ENCODE data around the gene ZNF780A. TPM values are rescaled to one million over a fixed set of nuclear protein-coding genes. Genes with fewer than 3 reads are reported as not detected.
A peak's percentile ranks its signal among the peaks of the same experiment; 100 is the strongest.

ZNF780A gene
- total RNA-seq, 4 donors from 2014 or later = 9.6 to 15.7 (median 13.0) TPM

DNA sequence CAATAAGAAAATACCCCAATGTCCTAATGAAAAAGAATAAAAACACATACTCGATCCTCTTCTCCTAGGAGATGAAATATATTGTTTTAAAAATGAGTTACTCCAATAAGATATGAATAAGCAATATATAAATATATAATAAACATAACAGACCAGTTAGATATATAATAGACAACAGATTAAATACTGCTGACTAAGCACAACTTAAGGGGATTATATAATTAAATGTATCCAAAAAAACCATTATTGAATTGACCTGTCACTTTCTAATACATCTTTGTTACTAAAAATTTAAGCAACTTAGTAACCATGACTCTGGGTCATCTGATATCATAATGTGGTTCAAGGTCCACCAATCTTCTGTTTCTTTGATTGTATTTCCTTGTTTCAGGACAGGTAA is 20.7 kb downstream of the ZNF780A start:
- Histone ChIP-seq H3K4me3 (no peak overlapping the region), H3K9me3 (peaks cover 0 to 52% (median 5%) of the 10 kb centered on the region in 4 donors), H3K27ac (no peak overlapping the region), H3K27me3 (no peaks in the 10 kb centered on the region), H3K4me1 (no peaks in the 10 kb centered on the region), H3K36me3 (peaks cover 5 to 48% (median 8%) of the 10 kb centered on the region in 3 donors)
- no peak for DNase-seq (ENCODE audit: low spot score in 2 of 2)
- 91 to 97% methylated on average over 1 of the region's 1 CpG for WGBS, 2 donors
- TF ChIP-seq, protein P1, sequence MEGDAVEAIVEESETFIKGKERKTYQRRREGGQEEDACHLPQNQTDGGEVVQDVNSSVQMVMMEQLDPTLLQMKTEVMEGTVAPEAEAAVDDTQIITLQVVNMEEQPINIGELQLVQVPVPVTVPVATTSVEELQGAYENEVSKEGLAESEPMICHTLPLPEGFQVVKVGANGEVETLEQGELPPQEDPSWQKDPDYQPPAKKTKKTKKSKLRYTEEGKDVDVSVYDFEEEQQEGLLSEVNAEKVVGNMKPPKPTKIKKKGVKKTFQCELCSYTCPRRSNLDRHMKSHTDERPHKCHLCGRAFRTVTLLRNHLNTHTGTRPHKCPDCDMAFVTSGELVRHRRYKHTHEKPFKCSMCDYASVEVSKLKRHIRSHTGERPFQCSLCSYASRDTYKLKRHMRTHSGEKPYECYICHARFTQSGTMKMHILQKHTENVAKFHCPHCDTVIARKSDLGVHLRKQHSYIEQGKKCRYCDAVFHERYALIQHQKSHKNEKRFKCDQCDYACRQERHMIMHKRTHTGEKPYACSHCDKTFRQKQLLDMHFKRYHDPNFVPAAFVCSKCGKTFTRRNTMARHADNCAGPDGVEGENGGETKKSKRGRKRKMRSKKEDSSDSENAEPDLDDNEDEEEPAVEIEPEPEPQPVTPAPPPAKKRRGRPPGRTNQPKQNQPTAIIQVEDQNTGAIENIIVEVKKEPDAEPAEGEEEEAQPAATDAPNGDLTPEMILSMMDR (IDR thresholded peaks at IDR 0.05) = no peak
- TF ChIP-seq EP300 (IDR thresholded peaks at IDR 0.05) (no peak), POLR2A (IDR thresholded peaks at IDR 0.05) (no peak)

- H3K4me1 ChIP-seq = peaks cover 0 to 17% (median 0%) of the 10 kb centered on the region in 4 donors
- H3K27me3 ChIP-seq = no peaks in the 10 kb centered on the region
- H3K4me3 ChIP-seq = no peak overlapping the region
- no peaks in the 10 kb centered on the region for H3K36me3 ChIP-seq
- TF ChIP-seq, protein P1 (IDR thresholded peaks at IDR 0.05) = no peak
- no peak for TF ChIP-seq POLR2A (IDR thresholded peaks at IDR 0.05)
- TF ChIP-seq EP300 (IDR thresholded peaks at IDR 0.05) = no peak
- WGBS, 2 donors = 97 to 98% methylated on average over 1 of the region's 1 CpG
- peaks cover 0 to 50% (median 11%) of the 10 kb centered on the region in 4 donors for H3K9me3 ChIP-seq
- H3K27ac ChIP-seq = no peak overlapping the region
- DNase-seq (ENCODE audit: low spot score in 2 of 2) = no peak
These were observed 31.1 kb downstream of the ZNF780A start for GRCh38 chr19:40059624-40060023.

DNA sequence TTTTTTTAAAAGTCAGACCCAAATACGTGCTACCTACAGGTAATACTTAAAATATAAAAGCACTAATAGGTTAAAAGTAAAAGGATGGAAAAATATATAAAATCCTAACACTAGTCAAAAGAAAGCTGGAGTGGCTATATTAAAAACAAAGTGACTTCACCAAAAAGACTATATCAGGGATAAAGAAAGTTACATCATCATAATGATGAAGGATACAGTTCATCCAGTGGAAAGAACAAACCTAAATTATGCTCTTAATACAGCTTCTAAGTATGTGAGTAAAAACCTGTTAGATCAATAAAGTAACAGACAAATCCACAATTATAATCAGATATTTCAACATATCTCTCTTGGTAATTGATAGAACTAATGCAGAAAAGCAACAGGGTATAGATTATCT is 33.6 kb downstream of the ZNF780A start:
- H3K4me3 ChIP-seq = no peak overlapping the region
- no peak for TF ChIP-seq EP300 (IDR thresholded peaks at IDR 0.05)
- TF ChIP-seq POLR2A (IDR thresholded peaks at IDR 0.05) = no peak
- TF ChIP-seq, protein P1 (IDR thresholded peaks at IDR 0.05) = no peak
- H3K9me3 ChIP-seq = peaks cover 0 to 39% (median 10%) of the 10 kb centered on the region in 4 donors
- peaks cover 0 to 4% (median 0%) of the 10 kb centered on the region in 3 donors for H3K36me3 ChIP-seq
- WGBS, 2 donors = 89% methylated on average over 1 of the region's 1 CpG
- no peak overlapping the region for H3K27ac ChIP-seq
- peaks cover 0 to 20% (median 0%) of the 10 kb centered on the region in 4 donors for H3K4me1 ChIP-seq
- H3K27me3 ChIP-seq = no peaks in the 10 kb centered on the region
- no peak for DNase-seq (ENCODE audit: low spot score in 2 of 2)

- no peak for TF ChIP-seq POLR2A (IDR thresholded peaks at IDR 0.05)
- TF ChIP-seq, protein P1 (IDR thresholded peaks at IDR 0.05) = no peak
- TF ChIP-seq EP300 (IDR thresholded peaks at IDR 0.05) = no peak
- Histone ChIP-seq H3K4me1 (peaks cover 0 to 20% (median 0%) of the 10 kb centered on the region in 4 donors), H3K4me3 (peak overlapping the region; percentile 42 to 66 (median 64)), H3K27me3 (no peaks in the 10 kb centered on the region), H3K9me3 (peaks cover 0 to 40% (median 10%) of the 10 kb centered on the region in 4 donors), H3K36me3 (peaks cover 0 to 7% (median 0%) of the 10 kb centered on the region in 3 donors), H3K27ac (peak overlapping the region in 3 of 4 donors; percentile 50 to 77 (median 68))
- no peak for DNase-seq (ENCODE audit: low spot score in 2 of 2)
- WGBS, 2 donors = 9 to 10% methylated on average over 7 of the region's 7 CpGs
These were observed 34.2 kb downstream of the ZNF780A start for GRCh38 chr19:40056505-40056904.

DNA sequence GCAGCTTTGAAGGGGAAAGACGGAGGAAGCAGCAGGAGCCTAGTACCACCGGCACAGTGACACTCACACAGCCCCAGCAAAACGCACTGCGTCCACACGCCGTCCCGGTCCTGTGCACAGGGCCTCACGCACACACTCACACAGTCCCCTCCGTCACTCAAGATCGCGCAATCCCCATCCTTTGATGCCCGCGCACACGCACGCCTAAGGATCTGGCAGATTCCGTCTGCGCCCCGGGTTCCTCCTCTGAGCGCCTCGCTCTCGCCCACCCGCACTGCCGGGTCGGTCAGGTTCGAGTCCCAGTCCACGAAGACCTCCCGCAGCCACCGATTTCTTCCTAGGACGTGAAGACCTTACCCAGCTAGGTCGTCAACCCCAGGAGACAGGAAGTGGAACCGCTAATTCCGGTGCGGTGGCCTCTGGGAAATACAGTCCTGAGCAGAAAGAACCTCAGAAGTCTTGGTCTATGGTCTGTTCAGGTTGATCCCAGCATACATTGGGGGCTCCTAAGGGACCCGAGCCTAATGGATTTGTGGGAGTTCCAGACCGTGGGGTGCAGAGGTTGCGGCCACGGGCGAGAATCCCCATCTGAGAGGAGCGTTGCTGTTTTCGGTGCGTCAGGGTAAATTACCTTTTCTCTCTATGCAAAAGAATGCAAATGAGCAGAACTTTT is 34.8 kb downstream of the ZNF780A start, which contains the start of gene ZNF780B:
TSS of gene ZNF780B (minus strand) at position 400 of the 673 bp plus-strand sequence. CDS start 5,899 bp downstream, outside the sequence.
- no peaks in the 10 kb centered on the region for H3K27me3 ChIP-seq
- WGBS, 2 donors = 0 to 1% methylated on average over 37 to 40 of the region's 41 CpGs
- peaks cover 0 to 20% (median 0%) of the 10 kb centered on the region in 4 donors for H3K4me1 ChIP-seq
- peak in 1 of 2 donors; percentile 44 for TF ChIP-seq EP300 (IDR thresholded peaks at IDR 0.05)
- TF ChIP-seq, protein P1 (IDR thresholded peaks at IDR 0.05) = no peak
- H3K27ac ChIP-seq = peak within 1 kb of the TSS in 3 of 4 donors; percentile 50 to 77 (median 68)
- DNase-seq (ENCODE audit: low spot score in 2 of 2) = peak; percentile 16 to 55
- H3K9me3 ChIP-seq = peaks cover 0 to 42% (median 12%) of the 10 kb centered on the region in 4 donors
- H3K4me3 ChIP-seq = peak within 1 kb of the TSS; percentile 42 to 66 (median 64)
- H3K36me3 ChIP-seq = peaks cover 0 to 7% (median 0%) of the 10 kb centered on the region in 3 donors

Data from tibial nerve (tissue), 4 donors.